Activated CD4-positive, alpha-beta T cell treated with anti-CD3 and anti-CD28 coated beads, Interleukin-2, amount 50 U/mL, for 24 hours (primary cell): ENCODE data around the gene ABO.
"Not testable (repeated sequence)": the region's sequence is repeated elsewhere in the genome, so short reads cannot be mapped to it uniquely, and the experiment has no call there.

Source experiments
- DNase-seq, 2 donors: peaks; one replicate each; pipeline ENCODE4 v3.0.0-alpha.2; 2020; ENCODE audit warnings: low read depth in 1 of 2, low spot score in 1 of 2

The ABO gene

DNA sequence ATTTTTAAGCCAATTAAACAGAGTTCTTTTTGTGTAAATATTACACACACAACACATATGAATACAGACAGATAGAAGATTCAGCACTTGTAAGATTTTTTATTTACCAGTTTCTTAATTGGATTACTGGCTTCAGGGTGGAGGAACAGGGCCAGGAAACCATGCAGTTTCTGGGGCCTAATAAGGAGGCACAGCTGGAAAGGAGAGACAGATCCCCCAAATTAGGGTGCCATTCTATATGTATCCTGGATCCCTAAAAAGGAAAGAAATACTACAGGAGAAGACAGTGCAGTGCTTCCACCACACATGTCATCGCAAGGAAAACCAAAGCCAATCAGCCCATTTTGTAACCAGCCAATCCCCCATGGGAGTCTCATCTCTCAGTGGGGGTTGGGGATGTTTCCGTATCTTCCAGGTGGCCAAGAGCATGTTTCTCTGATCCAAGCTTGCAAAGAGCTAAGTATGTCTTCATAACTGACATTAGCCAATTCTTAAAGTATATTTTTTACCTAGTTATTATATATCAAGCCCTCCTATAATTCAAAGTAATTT is 15.8 kb upstream of the ABO start:
- no peak for DNase-seq

DNA sequence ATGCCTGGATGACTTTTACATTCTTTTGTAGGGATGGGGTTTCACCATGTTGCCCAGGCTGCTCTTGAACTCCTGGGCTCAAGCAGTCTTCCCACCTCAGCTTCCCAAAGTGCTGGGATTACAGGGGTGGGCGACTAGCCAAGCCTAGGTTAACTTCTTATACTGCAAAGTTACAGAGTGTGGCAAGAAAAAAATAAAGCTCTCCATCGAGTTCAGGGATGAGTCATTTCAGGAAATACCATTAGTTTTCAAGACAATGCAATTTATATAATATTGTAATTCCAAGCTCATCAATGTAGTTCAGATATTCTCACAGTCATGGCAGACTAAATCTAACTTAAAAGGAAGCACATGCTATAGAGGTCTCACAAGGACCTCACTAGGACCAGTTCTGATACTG is 11.5 kb upstream of the ABO start:
- DNase-seq, result no peak

DNA sequence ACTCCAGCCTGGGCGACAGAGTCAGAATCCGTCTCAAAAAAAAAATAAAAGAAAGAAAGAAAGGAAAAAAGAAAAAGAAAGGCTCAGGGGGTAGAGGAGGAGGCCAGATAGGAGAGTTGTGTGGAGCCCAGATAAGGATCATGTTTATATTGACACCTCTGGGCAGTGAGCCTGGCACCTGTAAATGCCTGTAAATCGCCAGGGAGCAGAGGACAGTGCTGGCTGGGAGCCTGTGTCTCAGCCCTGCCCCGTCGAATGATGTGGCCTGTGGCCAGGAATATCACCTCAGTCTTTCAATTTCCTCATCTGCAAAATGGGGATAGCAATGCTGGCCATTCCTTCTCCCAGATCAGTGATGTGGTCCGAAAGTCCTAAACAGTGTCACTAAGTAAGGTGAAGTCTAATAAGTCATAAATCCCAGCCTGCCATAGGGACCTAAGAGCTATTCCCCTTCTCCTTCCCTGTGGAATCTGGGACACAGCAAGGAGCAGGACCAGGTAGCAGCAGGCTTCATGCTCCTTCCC is 10.3 kb upstream of the ABO start:
- DNase-seq, result no peak

GRCh38 chr9:133284362-133284761 is 9.4 kb upstream of the ABO start:
- DNase-seq, result no peak

GRCh38 chr9:133283255-133284032 is 8.4 kb upstream of the ABO start:
- DNase-seq, result not testable (repeated sequence)

DNA sequence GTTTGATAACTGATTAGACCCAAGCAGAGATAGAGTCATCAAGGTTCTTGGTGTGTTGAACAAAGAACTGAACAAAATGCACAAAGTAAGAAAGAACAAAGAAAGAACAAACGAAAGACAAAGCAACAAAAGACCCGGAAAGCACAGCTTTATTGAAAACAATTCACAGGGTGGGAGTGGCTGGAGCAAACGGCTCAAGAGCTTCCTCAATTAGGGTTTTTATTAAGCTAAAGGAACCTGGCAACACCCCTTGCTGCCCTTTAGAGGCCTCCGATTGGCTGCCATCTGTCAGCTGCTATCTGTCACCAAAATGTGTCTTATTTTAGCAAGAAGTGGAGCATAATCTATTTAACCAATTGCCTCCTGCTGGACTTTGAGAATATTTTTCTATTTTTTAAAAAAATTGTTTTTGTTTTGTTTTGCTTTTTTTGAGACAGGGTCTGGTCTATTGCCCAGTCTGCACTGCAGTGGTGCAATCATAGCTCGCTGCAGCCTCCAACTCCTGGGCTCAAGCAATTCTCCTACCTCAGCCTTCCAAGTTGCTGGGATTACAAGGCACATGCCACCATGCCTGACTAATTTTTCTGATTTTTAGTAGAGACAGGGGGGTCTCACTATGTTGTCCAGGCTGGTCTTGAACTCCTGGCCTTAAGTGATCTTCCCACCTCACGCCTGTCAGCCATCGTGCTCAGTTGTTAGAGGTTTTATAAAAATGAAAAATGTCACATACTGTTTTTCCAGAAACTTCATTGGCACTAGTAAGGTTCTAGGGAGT is 7.7 kb upstream of the ABO start:
- no peak for DNase-seq

DNA sequence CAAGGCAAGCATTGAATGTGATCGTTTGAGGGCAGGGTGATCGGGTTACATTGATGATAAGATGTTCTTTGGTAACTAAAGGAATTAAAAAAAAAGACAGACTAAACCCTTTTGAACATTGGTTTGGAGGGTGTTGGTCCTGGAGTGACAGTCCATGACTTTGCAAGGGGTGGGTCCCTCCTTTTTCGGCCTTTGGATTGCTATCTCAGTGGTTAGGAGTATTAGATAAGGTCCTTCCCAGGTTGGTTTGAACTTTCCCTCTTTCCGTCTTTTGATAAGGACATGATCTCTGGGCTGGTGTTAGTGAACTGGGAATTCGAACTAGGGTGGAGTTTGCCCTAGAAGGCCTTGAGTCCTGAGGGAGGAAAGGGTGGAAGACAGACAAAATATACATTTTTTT is 5.4 kb upstream of the ABO start:
- DNase-seq, result no peak

DNA sequence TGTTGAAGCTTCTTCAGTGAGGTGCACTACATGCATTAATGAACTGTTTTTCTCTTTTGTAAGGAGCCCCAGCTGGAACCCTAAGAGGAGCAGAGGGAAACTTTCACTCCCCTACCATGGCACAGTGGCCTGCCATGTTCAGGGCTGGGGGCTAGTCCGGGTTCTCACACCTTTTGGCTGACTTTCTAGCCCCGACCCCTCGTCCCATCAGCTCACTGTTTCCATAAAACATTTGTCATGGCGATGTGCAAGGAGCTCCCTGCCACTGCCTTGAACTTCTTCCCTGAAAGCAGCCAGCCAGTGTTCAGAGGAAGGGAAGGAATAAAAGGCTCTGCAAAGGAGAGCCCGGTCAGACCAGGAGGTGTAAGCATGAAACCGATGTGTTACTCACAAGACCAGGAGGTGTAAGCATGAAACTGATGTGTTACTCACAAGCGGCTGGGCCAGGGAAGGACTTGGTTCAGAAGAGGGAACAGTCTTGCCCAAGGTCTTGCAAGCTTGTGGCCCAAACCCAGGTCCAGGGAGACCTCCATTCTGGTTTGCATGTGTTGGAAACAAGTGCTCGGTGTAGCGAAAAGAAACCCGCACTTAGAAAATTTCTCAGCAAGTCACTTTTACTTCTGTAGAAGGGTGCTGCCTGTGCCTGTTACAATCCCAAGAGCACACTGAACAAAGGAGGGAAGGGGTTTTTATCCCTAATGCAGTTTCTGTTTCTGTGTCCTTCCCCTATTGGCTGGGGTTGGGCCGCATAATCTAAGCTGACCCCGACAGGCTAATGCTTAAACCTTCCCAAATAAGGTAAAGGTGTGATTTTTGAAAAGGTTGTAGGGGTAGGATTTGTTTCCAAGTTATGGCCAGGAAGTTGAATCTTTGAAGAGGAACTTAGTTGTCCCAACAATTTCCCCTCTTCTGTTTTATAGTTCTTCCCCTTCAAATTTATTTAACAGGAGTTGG is 3.4 kb upstream of the ABO start:
- DNase-seq, result no peak

GRCh38 chr9:133277467-133277866 is 2.5 kb upstream of the ABO start:
- DNase-seq, result no peak

DNA sequence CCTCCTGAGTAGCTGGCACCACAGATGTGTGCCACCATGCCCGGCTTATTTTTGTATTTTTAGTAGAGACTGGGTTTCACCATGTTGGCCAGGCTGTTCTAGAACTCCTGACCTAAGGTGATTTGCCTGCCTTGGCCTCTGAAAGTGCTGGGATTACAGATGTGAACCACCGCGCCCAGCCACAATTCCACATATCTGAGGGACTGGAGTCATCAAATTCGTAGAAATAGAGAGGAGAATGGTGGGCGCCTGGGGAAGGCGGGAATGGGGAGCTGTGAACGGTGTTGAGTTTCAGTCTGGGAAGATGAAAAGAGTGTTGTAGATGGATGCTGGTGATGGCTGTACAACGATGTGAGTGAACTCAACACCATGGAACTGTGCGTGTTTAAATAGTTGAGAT is 1.9 kb upstream of the ABO start:
- no peak for DNase-seq

- no peak for DNase-seq
Measured at GRCh38 chr9:133276001-133276884, 1.2 kb upstream of the ABO start.

DNA sequence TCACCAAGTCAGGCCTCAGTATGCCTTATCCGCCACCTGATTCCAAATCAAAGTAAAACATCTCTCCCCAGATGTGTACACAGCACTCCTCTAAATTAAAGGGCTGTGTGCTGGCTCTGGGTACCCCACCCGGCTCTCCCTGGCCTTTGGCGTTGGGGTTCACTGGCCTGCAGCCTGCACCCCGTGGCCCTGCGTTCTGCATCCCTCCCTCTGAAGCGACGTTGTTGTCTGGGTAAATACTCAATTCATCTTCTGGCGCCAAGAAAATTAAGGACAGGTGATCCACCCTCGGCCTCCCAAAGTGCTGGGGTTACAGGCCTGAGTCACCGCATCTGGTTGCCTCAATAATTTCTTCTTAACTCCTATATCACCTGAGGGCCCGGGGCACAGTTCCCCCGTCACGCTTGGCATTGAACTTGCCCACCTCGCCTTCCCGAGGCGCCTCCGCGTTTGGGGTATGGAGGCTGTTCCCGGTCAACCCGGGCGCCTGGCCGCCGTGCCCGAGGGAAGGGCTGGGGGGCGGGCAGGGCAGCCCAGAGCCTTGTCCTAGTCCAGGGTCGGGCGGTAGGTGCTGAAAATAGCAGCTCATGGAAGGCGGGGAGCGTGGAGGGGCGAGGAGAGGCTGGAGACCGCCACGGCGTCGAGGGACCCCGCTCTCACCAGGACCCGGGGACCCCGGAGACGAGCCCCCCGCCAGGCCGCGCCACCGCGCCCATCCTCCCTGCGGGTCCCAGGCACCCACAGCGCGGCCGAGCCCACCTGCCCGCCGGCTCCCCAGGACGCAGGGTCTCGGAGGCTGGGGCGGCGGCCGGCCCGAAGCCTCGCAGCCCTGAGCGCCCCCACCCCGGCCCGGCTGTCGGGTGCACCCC is 531 bp downstream of the ABO start:
- no peak for DNase-seq

- no peak for DNase-seq
Measured at GRCh38 chr9:133273819-133274218, 1.2 kb downstream of the ABO start.

- no peak for DNase-seq
Measured at GRCh38 chr9:133273098-133273497, 1.9 kb downstream of the ABO start.

DNA sequence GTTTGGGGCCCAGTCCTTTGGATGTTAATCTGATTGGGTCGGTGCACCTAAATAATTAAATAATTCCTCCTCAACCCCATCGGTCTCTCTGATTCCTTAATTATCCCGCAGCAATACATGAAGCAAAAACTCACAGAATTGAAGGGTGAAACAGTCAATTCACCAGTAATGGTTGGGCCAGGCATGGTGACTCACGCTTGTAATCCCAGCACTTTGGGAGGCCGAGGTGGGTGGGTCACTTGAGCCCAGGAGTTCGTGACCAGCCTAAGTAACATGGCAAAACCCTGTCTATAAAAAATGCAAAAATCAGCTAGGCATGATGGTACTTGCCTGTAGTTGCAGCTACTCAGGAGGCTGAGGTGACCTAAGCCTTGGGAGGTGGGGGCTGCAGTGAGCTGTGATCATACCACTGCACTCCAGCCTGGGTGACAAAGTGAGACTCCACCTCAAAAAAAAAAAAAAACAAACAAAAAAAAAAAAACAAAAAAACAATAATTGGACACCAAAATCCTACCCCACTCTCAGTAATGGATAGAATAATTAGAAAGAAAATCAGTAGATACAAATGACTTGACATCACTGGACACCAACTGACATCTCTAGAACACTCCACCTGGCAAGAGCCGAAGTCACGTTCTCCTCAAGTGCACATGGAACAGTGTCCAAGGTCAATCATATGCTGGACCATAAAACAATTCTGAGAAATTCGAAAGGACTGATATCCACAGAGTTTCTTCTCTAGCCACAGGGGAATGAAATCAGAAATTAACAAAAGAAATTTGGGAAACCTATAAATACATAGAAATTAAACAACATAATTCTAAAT is 5.3 kb downstream of the ABO start:
- DNase-seq, result no peak

DNA sequence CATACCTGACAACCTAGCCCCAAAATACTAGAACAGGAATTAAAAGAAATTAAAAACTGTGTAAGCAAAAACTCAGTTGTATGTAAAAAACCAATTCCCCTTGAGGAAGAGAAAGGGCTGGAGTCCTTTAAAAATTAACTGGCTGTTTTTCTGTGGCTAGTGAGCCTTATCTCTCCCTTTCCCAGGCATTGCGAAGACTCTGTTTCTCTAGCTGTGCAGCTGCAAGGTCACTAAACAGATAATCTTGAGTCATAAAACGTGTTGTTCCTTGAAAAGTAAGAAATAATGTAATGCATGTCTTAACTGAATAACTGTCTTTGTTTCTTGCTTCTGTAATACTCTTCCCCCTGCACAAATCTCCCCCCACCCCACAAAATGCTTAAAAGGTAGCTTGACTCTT is 5.9 kb downstream of the ABO start:
- DNase-seq, result not testable (repeated sequence)

DNA sequence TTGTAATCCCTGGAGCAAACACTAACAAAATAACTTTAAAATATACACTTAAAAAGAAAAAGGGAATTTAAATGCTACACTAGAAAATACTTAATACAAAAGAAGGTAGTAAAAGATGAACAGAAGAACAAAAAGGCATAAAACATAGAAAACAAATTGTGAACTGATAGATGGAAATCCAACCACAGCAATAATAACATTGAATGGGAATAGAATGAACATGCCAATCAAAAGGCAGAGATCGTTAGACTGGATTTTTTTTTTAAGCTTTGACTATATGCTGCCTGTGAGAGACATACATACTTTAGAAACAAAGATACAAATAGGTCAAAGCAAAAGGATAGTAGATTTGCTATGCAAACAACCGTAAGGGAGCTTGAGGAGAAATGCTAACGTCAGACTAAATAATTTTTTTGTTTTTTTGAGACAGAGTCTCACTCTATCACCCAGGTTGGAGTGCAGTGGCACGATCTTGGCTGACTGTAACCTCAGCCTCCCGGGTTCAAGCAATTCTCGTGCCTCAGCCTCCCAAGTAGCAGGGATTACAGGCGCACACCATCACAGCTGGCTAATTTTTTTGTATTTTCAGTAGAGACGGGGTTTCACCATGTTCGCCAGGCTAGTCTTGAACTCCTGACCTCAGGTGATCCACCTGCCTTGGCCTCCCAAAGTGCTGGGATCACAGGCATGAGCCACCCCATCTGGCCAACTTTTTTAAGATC is 6.5 kb downstream of the ABO start:
- no peak for DNase-seq
